ENCODE results near the gene SPATA2L.

- TF ChIP-seq EZH2 (IDR thresholded peaks at IDR 0.05), result no peak
- no peak for TF ChIP-seq CTCF (IDR thresholded peaks at IDR 0.05)
Measured at GRCh38 chr16:89729863-89730593, 28.5 kb upstream of the SPATA2L start.
